Epidermal melanocyte (primary cell): ENCODE measurements around the gene JAM3.
A peak's percentile ranks its signal among the peaks of the same experiment; 100 is the strongest.
"Not testable (repeated sequence)": the region's sequence is repeated elsewhere in the genome, so short reads cannot be mapped to it uniquely, and the experiment has no call there.

ENCODE experiments used
- DNase-seq: peaks from one replicate; pipeline ENCODE4 v3.0.0; 2011; ENCODE audit warnings: low spot score; ENCODE audit not compliant: insufficient read length

JAM3 gene

GRCh38 chr11:134101282-134101681, 32.4 kb downstream of the JAM3 start:
- no peak for DNase-seq

GRCh38 chr11:134110252-134110815, 41.5 kb downstream of the JAM3 start:
- no peak for DNase-seq

- DNase-seq: not testable (repeated sequence)
Observed at GRCh38 chr11:134113787-134114186, 44.9 kb downstream of the JAM3 start.

GRCh38 chr11:134116210-134116609, 47.3 kb downstream of the JAM3 start:
- DNase-seq: no peak

GRCh38 chr11:134118006-134118405, 49.1 kb downstream of the JAM3 start:
- DNase-seq: no peak

- DNase-seq: no peak
Observed at GRCh38 chr11:134119094-134119493, 50.2 kb downstream of the JAM3 start.

- no peak for DNase-seq
Observed at GRCh38 chr11:134120143-134120850, 51.4 kb downstream of the JAM3 start.

- DNase-seq: peak; percentile 33
Observed at GRCh38 chr11:134120921-134121526, 52.2 kb downstream of the JAM3 start.

GRCh38 chr11:134124660-134125451, 56.0 kb downstream of the JAM3 start:
- DNase-seq: no peak

GRCh38 chr11:134125507-134125906, 56.6 kb downstream of the JAM3 start:
- DNase-seq: no peak

GRCh38 chr11:134126217-134126822, 57.4 kb downstream of the JAM3 start:
- DNase-seq: peak; percentile 71

GRCh38 chr11:134131628-134132244, 62.9 kb downstream of the JAM3 start:
- no peak for DNase-seq

- DNase-seq: no peak
Observed at GRCh38 chr11:134132808-134133207, 63.9 kb downstream of the JAM3 start.

- no peak for DNase-seq
Observed at GRCh38 chr11:134134167-134134566, 65.3 kb downstream of the JAM3 start.

GRCh38 chr11:134138376-134138775, 69.5 kb downstream of the JAM3 start:
- no peak for DNase-seq

- no peak for DNase-seq
Observed at GRCh38 chr11:134139303-134139872, 70.5 kb downstream of the JAM3 start.

- peak; percentile 37 for DNase-seq
Observed at GRCh38 chr11:134139873-134140331, 71.0 kb downstream of the JAM3 start.

GRCh38 chr11:134140961-134141490, 72.2 kb downstream of the JAM3 start:
- DNase-seq: no peak

- no peak for DNase-seq
Observed at GRCh38 chr11:134142536-134142935, 73.7 kb downstream of the JAM3 start.

- DNase-seq: no peak
Observed at GRCh38 chr11:134143801-134144200, 74.9 kb downstream of the JAM3 start.
